Measurements from ENCODE around the gene CREB3L4. TPM values are rescaled to one million over a fixed set of nuclear protein-coding genes. Genes with fewer than 3 reads are reported as not detected.

The CREB3L4 gene
- total RNA-seq, 4 donors from 2014 or later: 3.7 to 14.4 (median 8.1) TPM

DNA sequence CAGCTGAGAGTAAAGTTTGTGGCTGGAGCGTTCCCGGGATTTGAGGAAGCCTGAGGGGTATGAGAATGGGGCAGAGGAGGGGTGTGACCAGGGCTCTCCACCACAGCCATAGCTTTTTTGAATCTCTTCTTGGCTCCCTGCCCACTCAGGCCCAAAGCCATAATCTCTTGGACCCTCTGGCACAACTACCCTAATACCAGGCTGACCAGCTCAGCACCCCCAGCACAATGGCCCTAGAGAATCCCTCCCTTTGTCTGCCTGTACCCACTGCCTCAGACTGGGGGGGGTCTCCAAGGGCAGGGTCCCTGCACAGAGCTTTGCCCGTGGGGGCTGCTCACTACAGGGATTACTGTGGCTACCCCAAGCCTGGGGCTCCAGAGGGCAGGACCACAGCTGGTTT lies 28.7 kb upstream of the CREB3L4 start:
- no peak for DNase-seq

GRCh38 chr1:153939476-153939875 lies 28.2 kb upstream of the CREB3L4 start:
- H3K36me3 ChIP-seq: peaks cover 18 to 95% (median 43%) of the 10 kb centered on the region in 3 donors
- no peaks in the 10 kb centered on the region for H3K9me3 ChIP-seq
- H3K4me1 ChIP-seq: peaks cover 0 to 15% (median 6%) of the 10 kb centered on the region in 3 donors
- H3K27me3 ChIP-seq: no peaks in the 10 kb centered on the region
- DNase-seq: no peak
- intact Hi-C loops (cut with DNase I): no loop called here
- H3K27ac ChIP-seq: no peak overlapping the region
- no peak overlapping the region for H3K4me3 ChIP-seq
- WGBS, 2 donors: 90 to 100% methylated on average over 6 to 8 of the region's 12 CpGs
- no peak for TF ChIP-seq POLR2A (IDR thresholded peaks at IDR 0.05)
- TF ChIP-seq, protein P1, sequence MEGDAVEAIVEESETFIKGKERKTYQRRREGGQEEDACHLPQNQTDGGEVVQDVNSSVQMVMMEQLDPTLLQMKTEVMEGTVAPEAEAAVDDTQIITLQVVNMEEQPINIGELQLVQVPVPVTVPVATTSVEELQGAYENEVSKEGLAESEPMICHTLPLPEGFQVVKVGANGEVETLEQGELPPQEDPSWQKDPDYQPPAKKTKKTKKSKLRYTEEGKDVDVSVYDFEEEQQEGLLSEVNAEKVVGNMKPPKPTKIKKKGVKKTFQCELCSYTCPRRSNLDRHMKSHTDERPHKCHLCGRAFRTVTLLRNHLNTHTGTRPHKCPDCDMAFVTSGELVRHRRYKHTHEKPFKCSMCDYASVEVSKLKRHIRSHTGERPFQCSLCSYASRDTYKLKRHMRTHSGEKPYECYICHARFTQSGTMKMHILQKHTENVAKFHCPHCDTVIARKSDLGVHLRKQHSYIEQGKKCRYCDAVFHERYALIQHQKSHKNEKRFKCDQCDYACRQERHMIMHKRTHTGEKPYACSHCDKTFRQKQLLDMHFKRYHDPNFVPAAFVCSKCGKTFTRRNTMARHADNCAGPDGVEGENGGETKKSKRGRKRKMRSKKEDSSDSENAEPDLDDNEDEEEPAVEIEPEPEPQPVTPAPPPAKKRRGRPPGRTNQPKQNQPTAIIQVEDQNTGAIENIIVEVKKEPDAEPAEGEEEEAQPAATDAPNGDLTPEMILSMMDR (IDR thresholded peaks at IDR 0.05): no peak

More for the DNA sequence above, 28.7 kb upstream of the CREB3L4 start:
- Histone ChIP-seq H3K4me1 (peaks cover 0 to 11% (median 1%) of the 10 kb centered on the region in 3 donors), H3K36me3 (peaks cover 22 to 96% (median 43%) of the 10 kb centered on the region in 3 donors), H3K9me3 (no peaks in the 10 kb centered on the region), H3K27me3 (no peaks in the 10 kb centered on the region), H3K27ac (no peak overlapping the region), H3K4me3 (no peak overlapping the region)
- intact Hi-C loops (cut with DNase I): no loop called here
- TF ChIP-seq, protein P1 (IDR thresholded peaks at IDR 0.05): no peak
- TF ChIP-seq POLR2A (IDR thresholded peaks at IDR 0.05): no peak
- WGBS, 2 donors: 86 to 100% methylated on average over 2 to 3 of the region's 3 CpGs

- TF ChIP-seq POLR2A (IDR thresholded peaks at IDR 0.05): no peak
- TF ChIP-seq, protein P1 (IDR thresholded peaks at IDR 0.05): no peak
- H3K4me3 ChIP-seq: no peak overlapping the region
- no peak overlapping the region for H3K27ac ChIP-seq
- 89 to 98% methylated on average over 7 of the region's 8 CpGs for WGBS, 2 donors
- H3K27me3 ChIP-seq: no peaks in the 10 kb centered on the region
- DNase-seq: no peak
- peaks cover 13 to 82% (median 41%) of the 10 kb centered on the region in 3 donors for H3K36me3 ChIP-seq
- intact Hi-C loops (cut with DNase I): no loop called here
- H3K4me1 ChIP-seq: peaks cover 10 to 28% (median 14%) of the 10 kb centered on the region in 3 donors
- no peaks in the 10 kb centered on the region for H3K9me3 ChIP-seq
Measured at GRCh38 chr1:153940756-153941155, 26.9 kb upstream of the CREB3L4 start.

DNA sequence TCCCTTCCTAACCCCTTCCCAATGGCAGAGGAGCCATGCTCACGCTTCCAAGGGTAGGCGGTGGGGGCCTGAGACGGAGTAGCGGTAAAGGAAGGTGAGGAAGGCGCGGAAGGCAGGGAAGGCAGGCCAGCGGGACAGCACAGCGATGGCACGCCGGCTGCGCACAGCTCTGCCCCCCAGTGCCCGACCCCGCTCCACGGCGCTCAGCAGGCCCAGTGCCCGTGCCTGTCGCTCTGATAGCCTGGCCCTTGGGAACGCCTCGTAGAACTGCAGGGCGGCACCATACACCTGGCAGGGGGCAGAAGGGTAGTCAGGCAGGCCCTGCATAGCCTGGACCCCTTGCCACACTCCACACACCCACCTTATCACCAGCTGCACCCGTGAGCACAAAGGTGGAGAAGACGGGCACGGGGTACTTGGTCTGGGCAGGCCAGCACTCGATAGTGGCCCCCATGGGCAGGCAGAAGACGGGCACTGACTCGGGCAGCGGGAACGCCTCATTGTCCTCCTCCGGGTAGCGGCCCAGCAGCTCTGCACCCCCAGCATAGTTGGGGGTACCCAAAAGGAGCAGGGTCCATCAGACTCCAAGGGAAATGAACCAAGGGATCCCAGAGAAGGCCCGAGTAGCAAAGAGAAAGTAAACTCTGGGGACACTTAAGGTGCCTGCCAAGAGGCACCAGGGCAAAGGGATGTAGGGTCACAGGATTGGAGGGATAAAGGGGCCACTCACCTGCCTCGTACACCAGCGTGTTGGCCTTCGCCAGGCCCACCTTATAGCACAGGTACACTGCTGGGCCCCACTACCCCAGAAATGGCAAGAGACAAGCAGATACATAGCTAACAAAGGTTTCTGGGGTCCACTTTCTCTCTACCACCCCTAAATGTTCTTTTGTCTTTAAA lies 25.6 kb upstream of the CREB3L4 start:
- Histone ChIP-seq H3K36me3 (peaks cover 5 to 69% (median 28%) of the 10 kb centered on the region in 3 donors), H3K4me1 (peaks cover 14 to 34% (median 19%) of the 10 kb centered on the region in 3 donors), H3K27me3 (no peaks in the 10 kb centered on the region), H3K27ac (no peak overlapping the region), H3K4me3 (no peak overlapping the region), H3K9me3 (no peaks in the 10 kb centered on the region)
- 95 to 96% methylated on average over 3 to 10 of the region's 34 CpGs for WGBS, 2 donors
- intact Hi-C loops (cut with DNase I): no loop called here
- DNase-seq: no peak
- TF ChIP-seq, protein P1 (IDR thresholded peaks at IDR 0.05): no peak
- no peak for TF ChIP-seq POLR2A (IDR thresholded peaks at IDR 0.05)
